ENCODE measurements around the gene CLPTM1.
"Not testable (repeated sequence)": the region's sequence is repeated elsewhere in the genome, so short reads cannot be mapped to it uniquely, and the experiment has no call there.

- not testable (repeated sequence) for TF ChIP-seq CTCF (IDR thresholded peaks at IDR 0.05; ENCODE audit: poor library complexity, severe bottlenecking); POLR2AphosphoS5 (IDR thresholded peaks at IDR 0.05); EP300 (conservative IDR thresholded peaks at IDR 0.05; ENCODE audit: poor library complexity, severe bottlenecking); REST (IDR thresholded peaks at IDR 0.05; ENCODE audit: borderline replicate concordance); EZH2 (IDR thresholded peaks at IDR 0.05; ENCODE audit: borderline replicate concordance, insufficient read depth, low read length, poor library complexity, severe bottlenecking); SMC3 (conservative IDR thresholded peaks at IDR 0.05; ENCODE audit: poor library complexity); TAF1 (IDR thresholded peaks at IDR 0.05; ENCODE audit: low read depth); RAD21 (conservative IDR thresholded peaks at IDR 0.05); MXI1 (conservative IDR thresholded peaks at IDR 0.05; ENCODE audit: poor library complexity, severe bottlenecking)
Measured at GRCh38 chr19:45000665-45001064, 45.5 kb downstream of the CLPTM1 start.
